K562 (cell line): Measurements from ENCODE around the gene DPYSL3. TPM values are rescaled to one million over a fixed set of nuclear protein-coding genes. Genes with fewer than 3 reads are reported as not detected.

Experiments used
- ATAC-seq: fragments of 200-7000 bp; cut with Tn5 transposase; 3 replicates; pipeline ENCODE4 v1.9.1; 2020; ENCODE audit warnings: moderate library complexity
- BruUV-seq: library from RNA; stranded (reverse); fragments of 400-500 nt; replicated peaks from 2 replicates; lab custom pipeline; 2021; lab: Mats Ljungman, UMichigan
- CTCF ChIA-PET: fragments of 300-600 bp; formaldehyde crosslinking; extraction: SDS; loops from one replicate; lab custom pipeline; 2021; ENCODE audit warnings: low intra/inter-chr PET ratio; lab: Yijun Ruan, JAX
- POLR2A ChIA-PET: fragments of 300-600, 350-650 bp; sonication (Branson Sonifier 250); formaldehyde crosslinking; extraction: SDS; loops from one replicate; lab custom pipeline; 2021; ENCODE audit warnings: antibody characterized with exemption, inconsistent platforms; lab: Yijun Ruan, JAX
- DNase-seq, 4 experiments: peaks; one replicate each; pipeline versions ENCODE4 v3.0.0 to v3.0.0-alpha.2; 2011 to 2018; ENCODE audit warnings: low spot score in 3 of 4, mixed read lengths in 3 of 4; ENCODE audit errors: extremely low read depth in 1 of 4
- FAIRE-seq: peaks from 2 replicates; lab custom pipeline; 2011; peaks lifted over from hg19 to GRCh38; lab: Jason Lieb, UNC
- H2AFZ ChIP-seq: 2 replicates; pipeline ENCODE4 v1.6.0; 2011; ENCODE audit warnings: low read depth, low read length, control low read depth, inconsistent platforms
- H3K27ac ChIP-seq: fragments of 200-600 bp; 3 replicates; pipeline ENCODE4 v1.8.0; 2011; ENCODE audit warnings: low read depth, mild to moderate bottlenecking, control low read depth, inconsistent platforms, low read length, moderate library complexity, mixed read lengths; ENCODE audit errors: extremely low read depth
- H3K27me3 ChIP-seq, 2 experiments: fragments of 300-600 bp in 1 of 2; 2 replicates in 1 of 2; 3 replicates in 1 of 2; pipeline versions ENCODE4 v1.6.0 to v1.8.0; 2011; ENCODE audit warnings: inconsistent platforms in 2 of 2, low read length in 2 of 2, mild to moderate bottlenecking in 1 of 2, mixed read lengths in 1 of 2, moderate library complexity in 1 of 2; ENCODE audit not compliant: control insufficient read depth in 2 of 2, insufficient read depth in 2 of 2
- H3K36me3 ChIP-seq: fragments of 300-600 bp; 3 replicates; pipeline ENCODE4 v1.8.0; 2011; ENCODE audit warnings: mild to moderate bottlenecking, low read length, inconsistent platforms; ENCODE audit not compliant: control insufficient read depth, insufficient read depth
- H3K4me1 ChIP-seq, 2 experiments: fragments of 200-600 bp in 1 of 2; replicated peaks in 1 of 2; 2 replicates in 1 of 2; 3 replicates in 1 of 2; pipeline versions ENCODE4 v1.5.1 to v1.8.0; 2011; ENCODE audit warnings: inconsistent platforms in 2 of 2, low read length in 2 of 2, mild to moderate bottlenecking in 1 of 2, mixed read lengths in 1 of 2, moderate library complexity in 1 of 2; ENCODE audit not compliant: control insufficient read depth in 2 of 2, insufficient read depth in 2 of 2
- H3K4me2 ChIP-seq: 2 replicates; pipeline ENCODE4 v1.6.1; 2011; ENCODE audit warnings: low read length, control low read depth, inconsistent platforms, mixed read lengths; ENCODE audit not compliant: insufficient read depth
- H3K4me3 ChIP-seq: fragments of 200-600 bp; sonication (generic), shearing (Covaris generic); 2 replicates; pipeline ENCODE4 v1.5.1; 2016; ENCODE audit warnings: control low read depth, inconsistent platforms
- H3K79me2 ChIP-seq: fragments of 200-600 bp; 3 replicates; pipeline ENCODE4 v1.8.0; 2011; ENCODE audit warnings: low read length, inconsistent platforms; ENCODE audit not compliant: control insufficient read depth, insufficient read depth
- H3K9ac ChIP-seq, 2 experiments: 2 replicates each; pipeline versions ENCODE4 v1.6.0 to v1.6.1; 2011; ENCODE audit warnings: low read depth in 2 of 2, low read length in 2 of 2, control low read depth in 1 of 2, inconsistent platforms in 1 of 2, mild to moderate bottlenecking in 1 of 2, mixed read lengths in 1 of 2; ENCODE audit not compliant: insufficient read depth in 1 of 2
- H3K9me1 ChIP-seq: one replicate; pipeline ENCODE4 v1.6.0; 2011; ENCODE audit warnings: inconsistent platforms, mild to moderate bottlenecking, low read length, moderate library complexity; ENCODE audit not compliant: control insufficient read depth, insufficient read depth
- H3K9me3 ChIP-seq: replicated peaks from 2 replicates; pipeline ENCODE4 v1.5.1; 2011; ENCODE audit warnings: low read depth, low read length, inconsistent platforms; ENCODE audit not compliant: control insufficient read depth, insufficient read depth
- H4K20me1 ChIP-seq: replicated peaks from 2 replicates; pipeline ENCODE4 v1.6.1; 2011; ENCODE audit warnings: low read length, inconsistent platforms, mixed read lengths; ENCODE audit not compliant: control insufficient read depth, insufficient read depth
- CREB5 ChIP-seq: fragments of 250-450 bp; sonication (Bioruptor Pico); IDR thresholded peaks from 2 replicates; pipeline ENCODE4 v1.5.0; 2020; ENCODE audit warnings: mild to moderate bottlenecking
- DNMT1 ChIP-seq: fragments of 450-650 bp; IDR thresholded peaks from 2 replicates; pipeline ENCODE4 v1.6.1; 2016; ENCODE audit warnings: antibody characterized with exemption, mild to moderate bottlenecking
- IFI16 ChIP-seq: fragments of 250-450 bp; sonication (Bioruptor Pico); IDR thresholded peaks from 2 replicates; pipeline ENCODE4 v2.1.2; 2022; ENCODE audit warnings: mild to moderate bottlenecking, inconsistent platforms
- RBM25 ChIP-seq: fragments of 200-400 bp; formaldehyde crosslinking; IDR thresholded peaks from 2 replicates; pipeline ENCODE4 v1.6.1; 2018; ENCODE audit warnings: low read length, low read depth, moderate library complexity; ENCODE audit not compliant: severe bottlenecking
- ZFX ChIP-seq: sonication (generic); formaldehyde crosslinking; IDR thresholded peaks from 2 replicates; pipeline ENCODE4 v1.8.0; 2022; ENCODE audit warnings: mild to moderate bottlenecking, missing genetic modification reagents, moderate library complexity
- whole genome bisulfite sequencing: fragments of 100-300 bp; shearing (Covaris generic); methylation state at CpG from one replicate; pipeline ENCODE4 v1.1.6; 2016; ENCODE audit warnings: low coverage, mixed read lengths; ENCODE audit not compliant: insufficient coverage; ENCODE audit errors: missing lambda C conversion rate; 5-methylcytosine and 5-hydroxymethylcytosine counted together
- in situ Hi-C: fragments of 300-500 bp; cut with MboI; formaldehyde crosslinking; loops from 4 replicates; pipeline ENCODE4 v1.15.0; 2018; ENCODE audit warnings: inconsistent platforms, mixed read lengths
- intact Hi-C: fragments of 100-400 bp; cut with micrococcal nuclease; formaldehyde crosslinking; loops from 2 replicates; pipeline ENCODE4 v1.14.2; 2022
- polyA plus RNA-seq, 8 experiments: library from polyadenylated mRNA; depleted of rRNA in 4 of 8; stranded (reverse) in 5 of 8; unstranded in 3 of 8; fragments of >200 nt; fragmentation: Nextera tagmentation in 2 of 8; fragmentation: Illumina TruSeq in 1 of 8; extraction: Ambion mirVana in 2 of 8; extraction: Trizol in 1 of 8; gene quantifications; 2 replicates each; pipeline versions ENCODE4 v1.2.1 to v1.2.3, GENCODE V29; 2011 to 2014; ENCODE audit warnings: inconsistent platforms in 1 of 8, missing spikeins in 1 of 8
- total RNA-seq, 7 experiments: library from RNA; depleted of rRNA in 6 of 7; stranded (reverse); fragments of >200 nt in 6 of 7; fragmentation: Illumina TruSeq in 2 of 7; extraction: Trizol in 2 of 7; gene quantifications; 2 replicates each; pipeline versions ENCODE4 v1.2.1 to v1.2.3, GENCODE V29; 2011 to 2021; ENCODE audit warnings: low replicate concordance in 1 of 7
- TF ChIP-seq, protein P1 (sequence below): fragments of 250-450 bp; sonication (Bioruptor Pico); IDR thresholded peaks from 2 replicates; pipeline ENCODE4 v1.9.0; 2021; ENCODE audit warnings: mild to moderate bottlenecking, inconsistent platforms
- TF ChIP-seq, protein P2 (sequence below): fragments of 250-450 bp; sonication (Bioruptor Pico); IDR thresholded peaks from 2 replicates; pipeline ENCODE4 v1.8.0; 2022; ENCODE audit warnings: inconsistent platforms, mild to moderate bottlenecking, moderate library complexity, borderline replicate concordance

DPYSL3 gene
- total and polyA plus RNA-seq, 9 of the 15 experiments (the other 6 are each of a cell fraction or from before 2014, with no cell fraction given) = 0.07 to 0.55 TPM; not detected in 7

- POLR2A ChIA-PET = no interaction called here
- no peak for DNase-seq
- Histone ChIP-seq H3K79me2 (no peaks in the 10 kb centered on the region), H3K27ac (no peak overlapping the region), H2AFZ (no peak overlapping the region), H4K20me1 (no peaks in the 10 kb centered on the region), H3K27me3 (no peaks in the 10 kb centered on the region), H3K36me3 (no peaks in the 10 kb centered on the region), H3K4me3 (no peak overlapping the region), H3K9ac (no peak overlapping the region)
- WGBS = 0% methylated on average over 3 of the region's 3 CpGs
- no TSS peak for BruUV-seq
- no peak for ATAC-seq
- CTCF ChIA-PET = no interaction called here
- TF ChIP-seq, protein P1, sequence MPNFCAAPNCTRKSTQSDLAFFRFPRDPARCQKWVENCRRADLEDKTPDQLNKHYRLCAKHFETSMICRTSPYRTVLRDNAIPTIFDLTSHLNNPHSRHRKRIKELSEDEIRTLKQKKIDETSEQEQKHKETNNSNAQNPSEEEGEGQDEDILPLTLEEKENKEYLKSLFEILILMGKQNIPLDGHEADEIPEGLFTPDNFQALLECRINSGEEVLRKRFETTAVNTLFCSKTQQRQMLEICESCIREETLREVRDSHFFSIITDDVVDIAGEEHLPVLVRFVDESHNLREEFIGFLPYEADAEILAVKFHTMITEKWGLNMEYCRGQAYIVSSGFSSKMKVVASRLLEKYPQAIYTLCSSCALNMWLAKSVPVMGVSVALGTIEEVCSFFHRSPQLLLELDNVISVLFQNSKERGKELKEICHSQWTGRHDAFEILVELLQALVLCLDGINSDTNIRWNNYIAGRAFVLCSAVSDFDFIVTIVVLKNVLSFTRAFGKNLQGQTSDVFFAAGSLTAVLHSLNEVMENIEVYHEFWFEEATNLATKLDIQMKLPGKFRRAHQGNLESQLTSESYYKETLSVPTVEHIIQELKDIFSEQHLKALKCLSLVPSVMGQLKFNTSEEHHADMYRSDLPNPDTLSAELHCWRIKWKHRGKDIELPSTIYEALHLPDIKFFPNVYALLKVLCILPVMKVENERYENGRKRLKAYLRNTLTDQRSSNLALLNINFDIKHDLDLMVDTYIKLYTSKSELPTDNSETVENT (CRISPR knock-in tag) = no peak
- TF ChIP-seq, protein P2, sequence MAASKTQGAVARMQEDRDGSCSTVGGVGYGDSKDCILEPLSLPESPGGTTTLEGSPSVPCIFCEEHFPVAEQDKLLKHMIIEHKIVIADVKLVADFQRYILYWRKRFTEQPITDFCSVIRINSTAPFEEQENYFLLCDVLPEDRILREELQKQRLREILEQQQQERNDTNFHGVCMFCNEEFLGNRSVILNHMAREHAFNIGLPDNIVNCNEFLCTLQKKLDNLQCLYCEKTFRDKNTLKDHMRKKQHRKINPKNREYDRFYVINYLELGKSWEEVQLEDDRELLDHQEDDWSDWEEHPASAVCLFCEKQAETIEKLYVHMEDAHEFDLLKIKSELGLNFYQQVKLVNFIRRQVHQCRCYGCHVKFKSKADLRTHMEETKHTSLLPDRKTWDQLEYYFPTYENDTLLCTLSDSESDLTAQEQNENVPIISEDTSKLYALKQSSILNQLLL = no peak
- no peak for TF ChIP-seq CREB5 (CRISPR knock-in tag)
- TF ChIP-seq ZFX = no peak
- no peak for TF ChIP-seq RBM25
- no peak for TF ChIP-seq DNMT1
- no peak for TF ChIP-seq IFI16 (CRISPR knock-in tag)
- TF ChIP-seq, all 486 proteins: peak for 0
- Histone ChIP-seq H3K9me3 (no peaks in the 10 kb centered on the region), H3K4me2 (no peak overlapping the region), H3K9me1 (no peaks in the 10 kb centered on the region), H3K4me1 (no peaks in the 10 kb centered on the region)
- FAIRE-seq = no peak
- in situ Hi-C loops (no loop called here), intact Hi-C loops (no loop called here)
Measured at GRCh38 chr5:147426640-147427327, 83.1 kb downstream of the DPYSL3 start.
